Stimulated activated CD8-positive, alpha-beta memory T cell treated with anti-CD3 and anti-CD28 coated beads, Interleukin-7, amount 100 ng/mL, for 1 hour (primary cell): ENCODE results near the gene AFF4.
"Not testable (repeated sequence)": the region's sequence is repeated elsewhere in the genome, so short reads cannot be mapped to it uniquely, and the experiment has no call there.

Experiments
- DNase-seq, 2 donors: peaks; one replicate each; pipeline ENCODE4 v3.0.0-alpha.2; 2020; ENCODE audit warnings: low read depth in 2 of 2

Gene AFF4

DNA sequence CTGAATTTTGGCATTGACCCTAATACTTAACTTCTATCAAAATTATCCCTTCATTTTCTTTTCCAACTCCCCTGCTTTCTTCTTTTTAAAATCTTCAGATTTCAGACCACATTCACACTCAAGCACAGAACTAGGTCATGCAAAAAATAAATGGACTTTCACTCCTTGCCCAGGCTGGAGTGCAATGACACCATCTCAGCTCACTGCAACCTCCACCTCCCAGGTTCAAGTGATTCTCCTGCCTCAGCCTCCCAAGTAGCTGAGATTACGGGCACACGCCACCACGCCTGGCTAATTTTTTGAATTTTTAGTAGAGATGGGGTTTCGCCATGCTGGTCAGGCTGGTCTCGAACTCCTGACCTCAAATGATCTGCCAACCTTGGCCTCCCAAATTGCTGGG is 108.4 kb downstream of the AFF4 start:
- not testable (repeated sequence) for DNase-seq

DNA sequence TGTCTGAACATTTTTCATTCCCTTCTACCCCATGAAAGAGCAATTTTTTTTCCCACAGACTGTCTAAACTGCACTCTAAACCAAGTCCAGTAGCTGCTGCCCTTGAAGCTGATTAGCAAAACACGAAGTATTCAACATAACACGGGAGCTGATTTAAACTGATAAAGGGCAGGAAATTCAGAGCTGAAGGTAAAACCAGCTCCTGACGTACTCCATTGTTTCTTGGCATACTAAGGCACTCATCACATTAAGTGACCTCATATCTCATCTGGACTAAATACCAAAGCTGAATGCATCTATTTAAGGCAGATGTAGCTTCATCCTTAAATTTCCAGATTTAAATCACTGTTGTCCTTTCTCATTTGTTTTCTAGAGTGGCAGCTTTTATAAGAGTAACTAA is 109.1 kb downstream of the AFF4 start:
- no peak for DNase-seq

DNA sequence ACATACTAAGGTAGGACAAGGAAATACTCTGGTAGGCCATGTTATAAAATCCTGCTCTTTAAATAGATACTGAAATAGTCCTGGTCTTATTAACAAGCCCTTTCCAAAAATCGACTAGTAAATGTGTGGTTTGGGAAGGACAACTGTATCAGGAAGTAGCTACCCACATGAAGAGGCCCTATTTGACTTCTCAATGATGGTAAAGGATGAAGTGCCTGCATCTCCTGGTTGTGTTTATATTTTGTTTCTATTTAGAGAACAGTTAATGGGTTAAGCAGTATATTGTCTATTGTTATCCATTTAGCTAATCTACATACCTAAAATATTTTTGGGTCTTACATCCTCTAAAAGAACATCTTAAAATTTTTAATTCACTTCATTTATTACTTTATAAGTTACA is 109.6 kb downstream of the AFF4 start:
- no peak for DNase-seq

DNA sequence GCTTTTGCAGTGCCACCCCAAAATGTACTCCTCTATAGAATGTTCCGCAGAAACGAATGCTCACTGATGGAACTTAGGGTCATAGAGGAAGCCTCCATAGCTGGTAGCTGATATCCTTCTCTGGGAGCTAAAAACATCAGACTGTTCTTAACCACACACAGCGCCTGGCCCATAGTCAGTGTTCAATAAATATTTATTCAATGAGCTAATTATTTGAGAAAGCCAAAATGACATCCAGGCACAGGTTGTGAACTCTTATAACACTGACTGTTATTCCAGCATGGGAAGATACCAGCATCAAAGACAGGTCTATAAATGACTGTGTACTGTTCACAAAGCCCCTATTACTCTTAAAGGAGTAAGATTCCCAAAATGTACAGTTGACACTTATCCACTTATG is 110.1 kb downstream of the AFF4 start:
- DNase-seq: no peak

DNA sequence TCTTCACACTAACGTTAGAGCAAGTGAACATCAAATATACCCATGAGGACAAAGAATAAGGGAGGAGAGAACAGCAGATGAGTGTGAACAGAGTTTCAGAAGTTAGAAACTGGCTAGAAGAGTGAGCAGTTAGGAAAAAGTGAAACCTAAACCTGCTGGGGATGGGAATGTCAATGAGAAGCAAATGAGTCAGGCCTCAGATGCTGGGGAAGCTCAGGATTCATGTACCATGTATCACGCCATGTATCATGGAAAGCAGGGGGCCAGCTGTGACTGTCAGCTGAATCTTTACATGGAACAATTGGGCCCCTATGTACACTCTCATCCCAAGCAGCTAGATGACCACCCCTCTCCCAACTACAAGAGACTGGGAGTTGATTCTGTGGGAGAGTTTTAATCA is 113.4 kb downstream of the AFF4 start:
- no peak for DNase-seq

DNA sequence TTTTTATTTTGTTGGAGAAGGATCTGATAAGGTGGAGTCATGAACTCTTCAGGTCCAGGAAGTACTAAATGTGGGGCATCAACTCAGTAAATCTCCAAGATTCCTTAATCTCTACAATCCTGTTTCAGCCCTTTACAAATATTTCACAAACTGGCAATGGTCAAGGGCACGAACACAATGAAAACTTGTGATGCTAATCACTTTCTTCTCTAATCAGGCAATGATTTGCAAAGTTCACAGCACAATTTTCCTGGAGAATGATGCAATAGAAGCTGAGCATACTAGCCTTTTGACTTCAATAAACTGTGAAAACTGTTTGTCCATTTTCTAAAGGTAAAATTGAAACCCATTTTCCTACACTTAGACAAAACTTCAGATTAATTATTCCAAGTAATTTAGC is 114.1 kb downstream of the AFF4 start:
- no peak for DNase-seq

DNA sequence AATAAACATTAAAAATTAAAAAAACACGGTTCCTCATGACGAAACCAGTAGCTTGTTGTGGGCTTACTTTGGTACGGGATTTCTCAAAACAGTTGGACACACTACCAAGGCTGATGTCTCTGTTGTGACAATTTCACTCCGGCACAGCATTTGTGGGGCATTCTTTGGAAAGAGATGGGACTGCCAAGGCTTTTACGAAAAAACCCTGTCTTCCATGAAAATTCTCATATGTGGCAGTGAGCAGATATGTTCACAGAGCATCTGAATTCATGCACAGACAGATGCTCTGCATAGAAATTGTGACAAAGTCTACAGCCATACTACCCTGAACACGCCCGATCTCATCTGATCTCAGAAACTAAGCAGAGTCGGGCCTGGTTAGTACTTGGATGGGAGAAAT is 115.2 kb downstream of the AFF4 start:
- no peak for DNase-seq

DNA sequence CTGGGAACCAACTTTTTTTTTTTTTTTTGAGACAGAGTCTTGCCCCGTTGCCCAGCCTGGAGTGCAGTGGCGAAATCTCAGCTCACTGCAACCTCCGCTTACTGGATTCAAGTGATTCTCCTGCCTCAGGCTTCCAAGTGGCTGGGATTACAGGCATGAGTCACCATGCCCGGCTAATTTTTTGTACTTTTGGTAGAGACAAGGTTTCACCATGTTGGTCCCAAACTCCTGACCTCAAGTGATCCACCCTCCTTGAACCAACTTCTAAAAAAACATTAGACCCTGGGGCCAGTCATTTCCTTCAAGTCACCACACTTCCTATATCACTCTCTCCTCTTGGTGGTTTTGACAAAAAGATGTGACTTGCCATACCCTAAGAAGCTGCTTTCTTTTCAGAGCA is 122.1 kb downstream of the AFF4 start:
- no peak for DNase-seq

DNA sequence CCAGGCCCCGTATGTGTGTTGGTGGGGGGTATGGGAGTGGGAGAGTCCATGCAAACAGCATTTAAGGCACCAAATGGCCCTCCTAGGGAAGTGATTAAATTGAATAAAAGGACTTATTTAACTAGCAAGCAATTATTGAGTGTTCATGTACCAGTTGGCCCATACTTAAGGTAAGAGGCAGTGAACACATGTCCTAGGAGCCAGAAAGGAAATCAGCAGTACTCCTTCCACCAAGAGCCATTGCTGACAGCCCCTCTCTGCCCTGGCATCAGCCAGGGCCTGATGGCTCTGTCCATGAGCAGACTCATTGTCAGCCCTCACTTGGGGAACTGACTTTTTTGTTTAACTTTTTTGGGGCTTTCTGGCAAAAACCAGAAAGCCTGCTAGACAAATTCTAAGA is 122.5 kb downstream of the AFF4 start:
- DNase-seq: no peak

DNA sequence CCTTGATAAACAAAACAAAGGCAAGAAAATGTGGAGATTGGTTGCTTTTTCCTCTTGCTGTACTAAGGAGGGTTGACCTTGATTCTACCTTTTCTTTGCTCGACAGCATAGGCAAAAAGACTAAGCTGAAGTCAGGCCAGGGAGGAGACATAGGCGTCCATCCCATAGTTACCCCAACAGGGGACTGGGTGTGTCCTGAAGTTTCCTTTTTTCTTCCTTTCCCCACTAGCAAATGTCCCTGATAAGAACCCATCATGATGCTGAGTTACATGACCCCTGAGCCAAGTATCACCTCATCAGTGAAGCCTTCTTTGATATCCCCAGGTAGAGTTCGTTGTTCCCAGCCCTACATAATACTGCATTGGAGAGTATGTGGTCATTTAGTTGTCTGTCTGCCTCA is 123.1 kb downstream of the AFF4 start:
- no peak for DNase-seq

DNA sequence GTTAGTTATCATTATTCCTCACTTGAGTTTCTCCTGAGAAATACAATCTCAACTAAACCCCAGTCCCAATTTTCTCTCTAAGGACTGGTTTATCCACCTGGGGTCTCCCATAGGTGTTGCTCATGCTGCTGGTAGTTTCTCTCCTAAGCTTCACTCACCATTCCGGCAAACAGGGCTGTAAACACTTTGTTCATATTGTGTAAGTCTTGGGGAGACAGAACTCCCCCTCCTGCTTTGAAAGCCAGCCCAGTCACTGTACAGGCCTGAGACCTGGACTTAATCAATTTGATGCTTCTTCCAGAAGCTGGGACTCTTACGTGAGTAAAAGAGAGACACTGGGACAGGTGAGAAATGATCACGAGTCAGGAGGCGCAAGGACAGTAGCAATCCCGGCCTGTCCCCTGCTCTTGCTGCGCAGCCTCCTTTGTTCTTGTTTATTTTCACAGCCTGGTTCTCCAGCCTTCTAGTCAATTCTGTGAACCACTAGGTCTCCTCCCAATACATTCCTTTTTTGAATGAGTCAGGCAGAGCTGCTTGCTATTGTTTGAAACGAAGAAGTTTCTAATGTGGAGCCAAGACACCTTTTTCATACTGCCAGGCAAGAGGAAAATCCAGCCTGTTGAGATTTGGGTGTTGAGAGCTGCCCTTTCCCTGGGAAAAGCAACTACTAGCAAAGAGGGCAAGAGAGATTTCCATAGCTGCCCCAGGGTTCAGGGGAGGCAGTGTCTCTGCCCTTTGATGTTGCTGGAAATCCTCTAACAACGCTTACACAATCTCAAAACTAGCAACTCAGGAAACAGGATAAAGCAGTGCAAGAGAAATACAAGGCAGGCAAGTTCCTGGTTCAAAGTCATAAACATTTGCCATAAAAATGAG is 123.8 kb downstream of the AFF4 start:
- no peak for DNase-seq

DNA sequence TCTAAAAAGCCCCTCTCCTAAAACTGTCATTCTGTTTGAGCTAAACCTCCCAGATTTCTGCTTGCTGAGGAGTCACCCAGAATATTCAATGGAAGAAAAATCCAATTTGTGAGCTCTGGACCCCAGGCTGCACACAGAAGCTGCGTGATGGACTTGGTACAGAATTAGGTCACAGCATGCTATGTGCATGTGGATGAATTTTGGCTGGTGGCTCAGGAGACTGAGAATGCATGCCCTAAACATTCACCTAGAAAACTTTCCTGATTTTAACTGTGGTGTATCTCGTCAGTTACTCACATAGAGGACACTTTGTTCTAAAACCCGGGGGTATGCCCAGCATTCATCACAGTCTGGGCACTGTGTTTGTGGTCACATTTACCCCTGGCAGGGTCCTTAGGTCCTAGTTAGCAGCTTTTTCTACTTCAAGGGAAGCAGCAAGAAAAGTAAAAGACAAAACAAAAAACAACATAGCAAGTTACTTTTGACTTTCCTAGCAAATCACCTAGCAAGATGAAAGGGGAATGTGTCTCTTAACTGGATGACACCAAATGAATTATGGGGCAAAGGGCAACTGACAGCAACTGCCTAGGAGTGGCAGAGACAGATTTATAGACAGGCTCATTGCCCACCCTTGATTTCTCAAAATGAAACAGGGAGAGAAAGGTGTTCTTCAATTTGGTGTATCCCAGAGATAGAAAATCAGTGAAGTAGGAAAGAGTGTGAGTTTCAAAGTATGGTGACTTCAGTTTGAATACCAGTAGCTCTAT is 124.7 kb downstream of the AFF4 start:
- no peak for DNase-seq

DNA sequence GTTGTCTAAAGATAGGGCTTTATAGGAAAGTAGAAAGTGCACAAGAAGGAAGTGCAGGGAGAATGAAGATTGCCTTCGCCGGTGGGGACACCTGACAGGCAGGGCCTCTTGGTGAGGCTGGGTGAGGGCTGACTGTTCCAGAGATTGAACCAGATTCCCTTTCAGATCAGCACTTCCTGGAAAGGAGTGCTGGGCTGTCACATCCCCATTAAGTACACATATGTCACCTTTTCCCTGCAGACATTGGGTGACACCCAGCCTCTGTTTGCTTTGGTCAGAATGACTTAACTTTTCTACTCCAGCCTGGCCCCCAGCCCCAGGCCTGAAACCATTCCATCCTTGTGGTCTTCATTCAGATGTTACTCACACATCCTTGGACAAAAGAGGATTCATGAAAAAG is 125.6 kb downstream of the AFF4 start:
- DNase-seq: no peak

DNA sequence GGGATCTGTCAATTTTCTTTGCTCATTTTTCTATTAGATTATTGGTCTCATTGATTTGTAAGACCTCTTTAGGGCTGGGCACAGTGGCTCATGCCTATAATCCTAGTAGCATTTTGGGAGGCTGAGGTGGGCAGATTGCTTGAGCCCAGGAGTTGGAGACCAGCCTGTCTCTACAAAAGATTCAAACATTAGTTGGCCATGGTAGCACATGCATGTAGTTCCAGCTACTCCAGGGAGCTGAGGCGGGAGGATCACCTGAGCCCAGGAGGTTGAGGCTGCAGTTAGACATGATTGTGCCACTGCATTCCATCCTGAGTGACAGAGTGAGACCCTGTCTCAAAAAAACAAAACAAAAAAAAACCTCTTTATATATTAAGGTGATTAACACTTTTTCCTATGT is 126.6 kb downstream of the AFF4 start:
- DNase-seq: no peak

DNA sequence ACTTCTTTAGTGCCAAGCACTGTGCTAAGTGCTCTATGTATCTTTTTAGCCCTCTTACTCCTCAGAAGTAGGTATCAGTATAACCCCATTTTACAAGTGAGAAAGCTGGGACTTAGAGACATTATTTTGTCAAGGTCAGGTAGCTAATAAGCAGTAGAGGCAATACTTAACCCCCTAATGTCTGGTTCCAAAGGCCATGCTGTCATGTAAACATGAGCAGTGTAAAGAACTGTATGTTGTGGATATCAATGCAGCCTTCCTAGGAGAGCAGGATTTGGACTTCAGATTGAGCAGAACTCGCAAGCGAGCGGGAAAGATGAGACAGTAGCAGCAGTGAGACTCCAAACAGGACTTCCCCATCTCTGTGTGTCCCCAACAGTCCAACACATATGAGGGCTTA is 129.4 kb downstream of the AFF4 start:
- no peak for DNase-seq

DNA sequence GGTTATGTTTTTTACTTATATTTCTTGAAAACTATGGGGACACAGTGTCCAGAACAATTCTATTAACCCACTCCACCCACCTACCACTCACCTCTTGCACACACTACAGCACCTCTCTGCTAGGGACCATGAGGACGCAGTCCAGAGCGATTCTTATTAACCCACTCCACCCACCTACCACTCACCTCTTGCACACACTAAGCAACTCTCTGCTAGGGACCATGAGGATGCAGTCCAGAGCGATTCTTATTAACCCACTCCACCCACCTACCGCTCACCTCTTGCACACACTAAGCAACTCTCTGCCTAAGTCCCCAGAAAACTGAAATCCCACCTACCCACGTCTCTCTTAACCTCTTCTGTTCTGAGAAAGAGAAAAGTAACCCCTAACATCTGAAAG is 130.8 kb downstream of the AFF4 start:
- no peak for DNase-seq

DNA sequence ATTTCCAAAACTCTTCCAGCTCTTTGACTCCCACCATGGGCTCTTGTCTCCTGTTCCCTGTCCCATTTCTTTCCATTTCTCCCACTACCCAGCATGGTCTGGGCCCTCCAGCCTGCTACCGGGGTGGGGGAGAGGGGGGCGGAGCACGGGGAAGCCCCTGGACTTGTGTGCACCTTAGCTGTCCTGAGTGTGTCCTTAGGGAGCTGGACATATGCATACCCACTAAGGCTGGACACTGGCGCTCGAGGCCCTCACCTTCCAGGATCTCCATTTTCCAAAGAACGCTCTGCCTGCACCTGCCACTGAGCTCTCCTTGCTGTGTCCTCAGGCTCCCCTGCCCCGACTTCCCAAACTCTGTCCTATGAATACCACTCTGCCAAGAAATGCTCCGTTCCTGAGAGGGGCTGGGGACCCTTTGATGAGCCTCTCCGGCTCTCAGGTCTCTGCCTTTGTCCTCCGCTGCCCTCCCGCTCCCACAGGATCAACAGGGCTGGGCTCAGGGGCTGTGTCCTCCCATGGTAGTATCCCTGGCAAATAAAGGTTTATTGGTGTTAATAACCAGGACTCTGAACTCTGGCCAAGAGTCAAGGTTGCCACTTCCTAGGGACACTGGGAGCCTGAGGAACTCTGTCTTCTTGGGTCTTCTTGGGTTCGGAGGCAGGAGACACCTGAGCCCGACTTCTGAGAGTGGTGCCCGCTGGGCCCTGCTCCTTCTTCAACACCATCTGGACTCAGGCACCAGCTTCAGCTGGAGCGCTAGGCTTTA is 132.2 kb downstream of the AFF4 start:
- no peak for DNase-seq

DNA sequence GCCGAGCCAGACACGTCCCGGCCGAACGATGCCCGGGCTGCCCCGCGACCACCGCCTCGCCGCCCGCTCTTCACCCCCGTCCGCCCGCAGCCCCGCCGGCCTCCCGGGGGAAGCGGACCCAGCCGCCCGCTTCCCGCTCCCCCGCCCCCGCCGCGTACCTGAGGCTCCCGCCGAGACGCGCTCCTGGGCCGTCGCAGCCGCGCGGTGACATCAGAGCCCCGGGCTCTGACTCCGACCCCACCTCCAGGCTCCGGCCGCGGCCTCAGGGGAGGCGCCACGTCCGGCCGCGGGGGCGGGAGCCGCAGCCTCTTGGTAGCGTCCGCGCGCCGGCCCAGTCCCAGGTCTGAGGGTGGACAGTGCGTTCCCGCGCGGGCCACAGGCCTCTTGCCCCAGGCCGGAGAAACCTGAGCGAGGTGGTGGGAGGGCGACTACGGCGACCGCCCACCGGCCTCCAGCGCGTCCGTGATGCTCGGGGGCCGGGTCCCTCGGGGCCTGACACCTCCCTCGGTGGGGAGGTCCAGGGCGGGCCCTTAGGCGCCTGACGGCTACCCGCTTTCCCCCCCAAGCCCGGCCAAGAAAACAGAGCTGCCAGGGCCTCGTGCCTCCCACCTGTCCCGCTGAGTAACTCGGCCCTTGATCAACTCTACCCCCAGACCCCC is 132.9 kb downstream of the AFF4 start, which contains the start of gene SHROOM1:
Gene SHROOM1, minus strand, starts transcription at position 212 of the 659 bp plus-strand sequence. CDS start 4,507 bp downstream, outside the sequence.
- no peak for DNase-seq

DNA sequence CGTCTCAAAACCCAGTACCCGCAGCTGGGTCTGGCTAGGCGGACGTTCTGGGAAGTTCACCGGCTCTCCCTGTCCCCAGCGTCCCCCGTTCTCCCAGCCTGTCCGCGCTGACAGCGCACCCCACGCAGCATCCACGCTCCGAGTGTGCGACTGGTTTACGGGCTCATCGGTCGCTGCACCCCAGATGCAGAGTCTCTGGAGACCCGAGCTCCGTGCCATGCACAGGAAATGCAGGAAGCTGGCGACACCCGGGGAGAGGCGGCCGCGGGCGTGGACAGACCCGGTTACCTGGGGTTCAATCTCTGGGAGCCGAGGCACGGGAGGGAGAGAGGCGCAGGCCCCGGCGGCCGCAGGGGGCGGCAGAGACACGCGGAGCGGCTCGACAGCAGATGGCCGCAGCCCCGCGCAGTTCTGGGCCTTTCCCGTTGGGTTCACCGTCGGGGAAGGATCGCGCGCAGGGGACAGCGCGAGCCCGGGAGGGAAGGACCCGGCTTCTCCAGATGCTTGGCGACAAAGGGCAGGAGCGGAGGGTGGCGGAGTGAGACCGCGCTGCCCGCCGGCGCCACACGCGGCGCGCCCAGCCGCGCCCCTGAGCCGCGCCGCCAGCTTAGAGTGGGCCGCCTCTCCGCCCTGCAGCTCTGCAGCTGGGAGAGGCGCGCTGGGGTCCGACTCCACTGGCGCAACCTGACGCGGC is 133.5 kb downstream of the AFF4 start:
- DNase-seq: peak; percentile 39 to 50

DNA sequence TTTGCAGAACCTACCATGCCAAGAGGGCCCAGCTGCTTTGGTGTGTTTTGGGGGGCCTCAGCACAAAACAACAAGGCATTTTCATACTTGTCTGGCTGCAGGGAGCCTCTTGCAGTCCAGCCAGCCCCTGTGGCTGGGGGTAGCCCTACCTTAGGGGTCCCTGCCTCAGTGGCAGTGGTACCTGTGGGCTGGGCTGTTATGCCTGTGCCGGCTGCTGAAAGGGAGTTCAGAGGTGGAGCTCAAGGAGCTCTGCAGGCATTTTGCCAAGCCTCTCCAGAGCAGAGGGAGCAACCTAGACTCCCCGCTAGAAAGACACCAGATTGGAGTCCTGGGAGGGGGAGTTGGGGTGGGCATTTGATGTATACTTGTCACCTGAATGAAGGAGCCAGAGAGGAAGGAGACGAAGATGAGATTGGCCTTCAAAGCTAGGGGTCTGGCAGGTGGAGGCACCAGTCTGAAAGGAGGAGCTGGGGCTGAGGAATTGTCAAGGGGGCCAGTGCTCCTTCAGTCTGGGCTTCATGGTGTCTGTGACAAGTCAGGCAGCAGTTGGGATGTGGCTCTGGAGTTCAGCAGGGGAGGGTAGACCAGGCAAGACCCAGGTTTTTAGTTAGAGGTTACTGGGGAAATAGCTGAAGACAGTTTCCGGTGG is 134.5 kb downstream of the AFF4 start:
- DNase-seq: no peak
